Activated CD8-positive, alpha-beta memory T cell treated with anti-CD3 and anti-CD28 coated beads for 36 hours (primary cell): ENCODE results near the gene TENM3. TPM values are rescaled to one million over a fixed set of nuclear protein-coding genes. Genes with fewer than 3 reads are reported as not detected.
"Not testable (repeated sequence)": the region's sequence is repeated elsewhere in the genome, so short reads cannot be mapped to it uniquely, and the experiment has no call there.

Experiments
- CTCF ChIA-PET: fragments of 350-600 bp; sonication (Branson Sonifier 250); formaldehyde crosslinking; loops from one replicate; lab custom pipeline; 2021; ENCODE audit warnings: antibody characterized with exemption; lab: Charles Lee
- POLR2A ChIA-PET: fragments of 350-600 bp; sonication (Branson Sonifier 250); formaldehyde crosslinking; loops from one replicate; lab custom pipeline; 2021; ENCODE audit warnings: antibody characterized with exemption; lab: Charles Lee
- total RNA-seq, 2 experiments: library from RNA; stranded (reverse); gene quantifications; one replicate each; pipeline ENCODE4 v1.2.3, GENCODE V29; 2021

Gene TENM3
- total RNA-seq, 2 experiments from 2014 or later: not detected

DNA sequence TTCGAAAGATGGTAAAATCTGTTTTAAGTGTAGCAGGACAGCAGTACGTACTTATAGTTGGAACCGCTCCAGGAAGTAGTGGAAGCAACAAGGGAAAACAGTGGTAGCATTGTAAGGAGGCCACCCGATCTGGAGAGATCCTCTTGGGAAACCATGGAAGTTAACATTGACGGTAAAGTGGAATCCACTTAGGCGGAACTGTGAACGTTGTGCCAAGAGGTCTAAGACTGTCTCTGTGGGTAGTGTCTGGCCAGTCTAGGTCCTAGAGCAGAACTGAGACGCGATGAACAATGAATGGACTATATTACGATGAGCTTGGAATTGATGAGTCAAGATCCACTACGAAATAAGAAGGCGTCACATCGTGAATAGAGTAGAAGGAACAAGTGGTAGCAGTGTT lies 124.0 kb downstream of the TENM3 start:
- CTCF ChIA-PET: no interaction called here
- POLR2A ChIA-PET: no interaction called here

DNA sequence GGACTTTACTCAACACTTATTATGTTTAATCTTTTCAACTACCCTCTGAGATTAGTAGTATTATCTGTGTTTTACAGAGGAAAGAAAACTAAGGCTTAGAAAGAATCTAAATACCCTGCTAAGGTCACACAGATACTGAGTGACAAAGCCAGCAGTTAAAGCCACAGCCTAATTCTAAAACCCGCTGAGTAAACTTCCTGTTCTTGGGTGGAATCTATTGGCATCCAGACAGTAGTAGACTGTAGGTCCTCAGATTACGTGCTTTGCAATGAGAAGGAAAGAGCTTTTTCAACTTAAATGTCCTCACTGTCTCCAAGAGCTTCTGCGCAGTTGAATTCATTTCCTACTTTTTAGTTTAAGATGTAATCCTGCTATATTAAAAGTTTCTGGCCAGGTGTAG lies 126.0 kb downstream of the TENM3 start:
- CTCF ChIA-PET: interaction anchor here (0.5 kb wide), 1 partner anchor 21 kb away, joined by 4 read pairs; no protein-coding TSS in a partner anchor
- POLR2A ChIA-PET: no interaction called here

DNA sequence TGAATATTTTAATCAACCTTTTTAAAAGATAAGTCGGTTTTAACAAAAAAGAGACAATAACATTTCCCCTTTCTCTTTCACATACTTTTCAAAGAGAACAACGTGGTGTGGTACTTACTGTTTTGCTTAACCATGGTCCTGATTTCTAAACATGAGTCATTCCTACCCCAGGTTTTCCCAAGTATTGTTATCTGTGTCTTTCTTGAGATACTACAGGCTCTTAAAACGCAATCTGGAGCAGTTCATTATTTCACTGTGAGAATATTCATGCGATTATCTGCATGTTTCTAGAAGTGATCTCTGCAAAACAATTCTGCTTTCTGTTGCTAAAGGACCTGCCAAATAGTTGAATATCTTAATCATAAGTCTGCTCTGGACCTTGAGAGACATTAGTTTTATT lies 127.3 kb downstream of the TENM3 start:
- CTCF ChIA-PET: no interaction called here
- POLR2A ChIA-PET: no interaction called here

DNA sequence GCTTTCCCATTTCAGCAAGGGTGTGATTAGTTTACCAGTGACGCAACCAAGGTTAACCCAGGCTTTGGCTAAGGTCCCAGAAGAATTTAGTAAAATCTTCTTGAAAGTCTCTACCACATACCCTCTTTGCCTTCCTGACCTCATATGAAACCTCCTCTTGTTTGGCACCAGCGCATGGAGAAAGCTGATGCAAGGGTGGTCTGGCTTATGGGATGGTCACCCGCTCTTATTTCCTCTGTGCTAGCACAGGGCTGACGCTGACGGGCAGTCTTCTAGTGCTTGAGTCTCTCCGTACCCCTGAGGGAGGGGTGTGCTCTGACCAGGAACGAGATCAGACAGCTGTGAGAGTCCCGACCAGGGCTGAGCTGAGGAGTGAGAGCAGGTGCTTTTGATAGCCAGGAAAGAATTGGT lies 137.6 kb downstream of the TENM3 start:
- POLR2A ChIA-PET: no interaction called here
- CTCF ChIA-PET: no interaction called here

DNA sequence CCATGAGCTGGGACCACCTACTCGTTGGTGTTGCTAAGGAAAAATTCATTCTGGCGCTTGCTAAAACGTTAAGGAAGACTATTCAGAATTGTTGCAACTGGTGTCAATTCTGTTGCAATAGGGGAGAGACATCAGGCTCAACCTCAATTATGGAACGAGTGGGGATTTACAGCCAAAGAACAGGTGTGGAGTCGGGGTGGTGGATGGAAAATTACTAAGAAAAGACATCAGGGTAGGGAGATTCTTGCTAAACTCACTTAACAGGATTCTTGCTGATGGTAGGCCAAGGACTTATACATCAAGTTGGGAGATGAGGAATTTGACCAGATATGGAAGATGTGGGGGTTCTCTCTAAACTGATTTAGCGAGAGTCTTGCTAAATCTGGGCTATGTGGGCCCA lies 139.7 kb downstream of the TENM3 start:
- ChIA-PET POLR2A (no interaction called here), CTCF (no interaction called here)

DNA sequence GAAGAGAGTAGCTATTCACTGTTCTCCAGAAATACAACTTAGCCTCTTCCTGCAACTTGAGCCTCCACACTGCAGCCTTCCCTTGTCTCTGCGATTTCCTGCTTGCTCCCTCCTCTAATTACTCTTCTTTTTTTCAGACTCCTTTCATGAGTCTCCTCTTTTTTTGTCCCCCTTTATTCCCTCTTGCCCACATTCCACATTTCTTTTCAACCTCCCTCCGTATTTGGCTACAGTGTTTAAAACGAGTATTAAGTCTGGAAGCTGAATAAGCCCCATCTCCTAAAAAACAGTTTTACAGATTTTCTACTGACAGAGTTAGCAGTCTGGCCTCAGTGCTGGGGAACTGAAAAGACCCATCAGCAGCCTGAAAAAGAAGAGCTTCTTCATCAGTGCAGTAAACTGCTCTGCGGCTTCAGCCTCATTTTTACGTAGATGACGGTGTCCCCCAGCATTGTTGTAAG lies 141.5 kb downstream of the TENM3 start:
- CTCF ChIA-PET: no interaction called here

DNA sequence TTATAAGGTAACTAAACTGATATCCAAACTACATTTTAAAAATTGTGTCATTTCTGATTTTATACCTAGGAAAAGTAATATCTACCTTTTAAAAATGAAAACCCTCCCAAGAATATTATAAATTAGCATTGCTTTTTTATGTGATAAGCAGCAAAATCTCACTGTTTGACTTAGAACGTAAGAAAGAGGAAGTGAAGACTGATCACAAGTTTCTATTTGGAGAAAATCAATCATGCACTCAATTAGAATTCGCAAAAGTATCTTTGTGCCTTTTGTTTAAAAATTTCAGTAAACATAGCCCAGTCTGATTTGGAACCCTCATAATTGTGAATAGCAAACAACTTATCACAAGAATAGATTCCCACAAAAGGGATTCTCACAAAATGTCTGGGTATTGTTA lies 142.7 kb downstream of the TENM3 start:
- ChIA-PET POLR2A (no interaction called here), CTCF (no interaction called here)

More for the DNA sequence above, 141.5 kb downstream of the TENM3 start:
- POLR2A ChIA-PET: no interaction called here

DNA sequence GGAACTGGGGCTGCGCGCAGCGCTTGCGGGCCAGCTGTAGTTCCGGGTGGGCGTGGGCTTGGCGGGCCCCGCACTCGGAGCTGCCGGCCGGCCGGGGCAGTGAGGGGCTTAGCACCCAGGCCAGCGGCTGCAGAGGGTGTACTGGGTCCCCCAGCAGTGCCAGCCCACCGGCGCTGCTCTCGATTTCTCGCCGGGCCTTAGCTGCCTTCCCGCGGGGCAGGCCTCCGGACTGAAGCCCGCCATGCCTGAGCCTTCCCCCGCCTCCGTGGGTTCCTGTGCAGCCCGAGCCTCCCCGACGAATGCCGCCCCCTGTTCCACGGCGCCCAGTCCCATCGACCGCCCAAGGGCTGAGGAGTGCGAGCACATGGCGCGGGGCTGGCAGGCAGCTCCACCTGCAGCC lies 143.4 kb downstream of the TENM3 start:
- CTCF ChIA-PET, POLR2A ChIA-PET: not testable (repeated sequence)

DNA sequence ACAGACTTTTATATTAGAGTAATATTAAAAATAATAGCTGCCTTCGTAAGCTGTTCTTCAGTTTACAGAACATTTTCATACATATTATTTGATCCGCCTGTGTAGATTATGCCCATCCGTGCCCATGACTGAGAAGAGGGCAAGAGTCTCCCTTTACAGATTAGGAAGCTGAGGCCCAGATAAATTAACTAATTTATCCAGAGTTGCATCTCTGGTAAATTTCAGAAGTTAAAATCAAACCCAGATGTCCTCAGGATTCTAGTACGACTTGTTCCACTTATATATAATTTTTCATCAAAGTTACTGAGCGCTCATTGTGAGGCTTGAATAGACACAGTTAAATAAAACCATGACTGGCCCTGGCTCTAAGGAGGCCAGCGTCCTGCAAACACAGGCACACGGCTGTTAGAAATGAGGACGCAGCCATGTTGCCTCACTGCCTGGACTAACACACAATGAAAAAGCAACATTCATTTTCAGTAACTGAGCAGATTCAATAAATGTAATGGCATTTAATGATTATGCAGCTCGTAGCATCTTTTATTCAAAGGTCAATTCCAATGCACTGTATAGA lies 148.0 kb downstream of the TENM3 start:
- CTCF ChIA-PET: no interaction called here

DNA sequence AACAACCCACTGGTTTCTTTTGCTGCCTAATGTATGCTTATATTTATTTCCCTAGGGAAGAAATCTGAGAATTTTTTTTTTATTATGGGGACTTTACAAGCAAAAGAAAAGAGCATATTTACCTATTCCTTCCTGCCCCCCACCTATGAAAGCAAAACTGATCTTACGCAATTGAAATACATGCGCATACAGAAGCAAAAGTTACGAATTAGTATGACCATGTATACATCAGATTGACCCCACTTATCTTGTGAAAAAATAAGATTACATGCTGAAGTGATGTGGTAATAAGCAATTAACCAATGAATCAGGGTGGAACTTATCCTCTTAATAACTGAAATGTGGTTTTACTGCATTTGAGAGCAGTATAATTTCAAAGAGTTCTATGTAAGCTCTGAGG lies 151.0 kb downstream of the TENM3 start:
- ChIA-PET CTCF (no interaction called here), POLR2A (no interaction called here)

More for the DNA sequence above, 148.0 kb downstream of the TENM3 start:
- POLR2A ChIA-PET: no interaction called here

DNA sequence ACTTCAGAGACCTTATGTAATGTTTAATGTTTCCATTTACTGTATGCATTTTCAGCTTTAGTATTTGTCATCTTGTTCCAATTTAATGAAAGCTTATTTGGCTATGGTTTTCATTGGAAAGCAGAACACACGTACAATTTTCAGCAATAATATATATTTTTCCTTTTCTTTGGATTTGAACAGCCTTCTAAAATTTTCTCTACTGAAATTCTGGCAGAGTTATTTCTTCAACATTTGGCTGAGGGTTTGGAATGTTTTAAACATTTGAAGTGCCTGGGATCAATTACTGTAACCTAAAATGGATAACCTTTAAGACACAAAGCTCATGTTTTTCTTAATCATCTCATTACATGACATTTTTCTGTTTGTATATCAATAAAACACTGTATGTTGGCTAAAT lies 156.9 kb downstream of the TENM3 start:
- CTCF ChIA-PET: no interaction called here

DNA sequence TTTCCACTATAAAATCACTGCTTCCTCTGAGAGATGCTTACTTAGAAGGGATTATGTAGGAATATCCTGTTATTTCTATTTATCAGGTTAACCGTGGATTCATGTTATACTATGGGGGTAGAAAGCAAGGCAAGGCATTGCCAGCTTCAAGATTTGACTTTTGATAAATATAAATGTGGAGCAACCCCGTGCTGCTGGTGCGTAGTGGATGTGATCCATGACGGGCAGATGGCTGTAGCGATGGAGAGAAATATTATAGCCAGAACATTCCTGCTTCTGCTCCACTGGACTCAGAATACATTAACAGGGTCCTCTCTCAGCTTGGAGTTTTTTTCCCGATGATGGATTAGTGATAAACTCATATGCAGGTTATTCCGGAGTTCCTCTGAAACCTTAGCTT lies 157.6 kb downstream of the TENM3 start:
- ChIA-PET CTCF (no interaction called here), POLR2A (no interaction called here)

More for the DNA sequence above, 156.9 kb downstream of the TENM3 start:
- POLR2A ChIA-PET: no interaction called here

DNA sequence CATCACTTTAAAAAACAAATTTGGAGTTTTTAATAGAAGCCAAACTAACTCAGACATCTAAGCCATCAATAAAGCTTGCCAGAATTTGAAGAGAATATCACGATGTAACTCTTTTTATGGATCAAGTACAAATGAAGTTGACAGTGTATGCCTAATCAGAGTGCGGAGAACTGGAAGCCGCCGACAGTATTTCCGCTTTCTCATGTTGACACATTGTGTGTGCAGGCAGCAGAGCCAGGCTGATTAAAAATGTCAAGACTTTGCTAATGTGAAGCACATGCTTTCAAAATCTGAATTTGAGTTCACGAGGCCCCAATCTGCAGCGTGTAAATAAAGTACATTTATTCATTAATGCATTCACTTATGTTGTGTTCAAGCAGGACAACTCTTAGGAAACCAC lies 161.2 kb downstream of the TENM3 start:
- ChIA-PET POLR2A (no interaction called here), CTCF (no interaction called here)

DNA sequence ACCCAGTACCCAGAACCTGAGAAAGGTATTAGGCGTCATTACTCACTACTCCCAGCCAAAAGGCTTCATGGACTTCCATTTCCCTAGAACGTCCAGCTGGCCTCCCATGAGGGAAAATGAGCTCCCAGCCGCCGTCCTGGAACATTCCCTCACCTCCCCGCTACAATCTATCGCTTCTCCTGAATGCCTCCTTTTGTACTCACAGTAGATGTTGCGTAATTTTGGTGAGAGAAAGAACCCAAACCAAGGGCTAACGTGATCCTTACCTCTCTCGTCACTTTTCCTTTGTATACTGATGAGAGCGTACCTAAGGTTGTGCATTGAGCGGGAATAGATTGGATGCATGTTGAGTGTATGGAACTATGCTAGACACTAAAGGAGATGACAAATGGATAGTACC lies 161.9 kb downstream of the TENM3 start:
- CTCF ChIA-PET: no interaction called here
- POLR2A ChIA-PET: no interaction called here

DNA sequence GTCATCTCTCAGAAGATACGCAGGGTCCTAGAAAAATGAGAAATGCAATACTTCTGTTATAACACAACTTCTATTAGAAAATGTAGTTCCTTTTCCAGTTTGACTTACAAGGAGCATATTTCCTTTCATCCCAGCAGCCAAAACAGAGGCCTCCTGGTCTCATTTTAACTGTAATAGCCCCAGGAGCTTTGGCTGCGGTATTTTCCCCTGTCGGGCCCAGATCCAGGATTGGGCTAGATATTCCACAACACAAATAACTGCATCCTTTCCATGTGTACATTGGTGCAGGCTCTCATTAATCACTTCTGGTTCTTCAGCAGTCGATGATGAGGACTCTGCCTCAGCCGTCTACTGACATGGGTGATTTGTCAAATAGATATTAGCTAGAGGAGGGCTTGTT lies 166.1 kb downstream of the TENM3 start:
- CTCF ChIA-PET: no interaction called here
- POLR2A ChIA-PET: no interaction called here

DNA sequence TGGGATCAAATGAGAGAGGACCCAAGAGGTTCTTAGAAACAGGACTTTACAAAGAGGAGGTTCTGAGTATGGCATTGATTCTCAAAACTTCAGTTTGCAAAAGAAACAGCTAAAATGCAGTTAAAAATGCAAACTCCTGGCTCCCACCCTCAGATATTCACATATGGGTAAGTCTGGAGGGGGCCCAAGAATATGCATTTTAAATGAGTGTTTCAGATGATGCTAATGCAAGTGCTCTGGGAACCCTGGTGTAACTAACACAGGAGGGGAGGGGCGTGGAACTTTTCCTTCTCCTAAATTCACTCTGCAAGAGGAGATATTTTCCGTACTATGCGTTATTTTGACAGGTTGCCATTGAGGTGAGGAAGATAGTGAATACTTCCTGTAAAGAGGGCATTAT lies 168.2 kb downstream of the TENM3 start:
- ChIA-PET POLR2A (no interaction called here), CTCF (no interaction called here)

DNA sequence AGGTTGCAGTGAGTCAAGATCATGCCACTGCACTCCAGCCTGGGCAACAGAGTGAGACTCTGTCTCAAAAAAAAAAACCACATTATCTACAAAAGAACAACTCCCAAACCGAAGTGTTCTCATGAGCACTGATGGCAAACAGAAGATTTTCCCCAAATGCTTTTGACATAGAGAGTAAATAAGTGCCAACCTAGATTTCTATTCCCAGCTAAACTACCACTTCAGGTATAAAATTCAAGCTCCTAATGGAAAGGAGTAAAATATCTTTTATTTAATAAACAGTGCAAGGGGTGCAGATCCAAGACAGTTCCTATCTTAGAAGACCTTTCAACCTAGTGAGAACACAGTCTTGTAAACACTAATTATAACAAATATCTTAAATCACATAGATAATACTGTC lies 170.3 kb downstream of the TENM3 start:
- CTCF ChIA-PET: no interaction called here
- POLR2A ChIA-PET: no interaction called here

DNA sequence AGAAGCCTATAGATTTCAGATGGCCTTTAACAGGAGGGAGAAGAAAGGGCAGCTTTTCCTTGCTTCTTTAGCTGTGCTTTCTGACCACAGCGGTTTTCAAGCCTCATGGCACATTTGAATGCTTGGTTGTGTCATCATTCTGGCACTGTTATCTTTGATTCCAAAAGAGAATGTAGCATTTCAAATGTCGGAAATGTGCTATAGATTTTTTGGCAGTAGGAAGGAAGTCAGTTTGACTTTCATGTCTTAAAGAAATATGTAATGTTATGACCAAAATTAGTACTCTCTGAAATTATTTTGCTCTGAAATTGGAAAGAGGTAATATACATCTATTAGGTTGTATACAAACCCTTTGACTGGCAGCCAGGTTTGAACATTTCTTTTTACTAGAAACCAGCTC lies 171.9 kb downstream of the TENM3 start:
- ChIA-PET CTCF (no interaction called here), POLR2A (no interaction called here)

DNA sequence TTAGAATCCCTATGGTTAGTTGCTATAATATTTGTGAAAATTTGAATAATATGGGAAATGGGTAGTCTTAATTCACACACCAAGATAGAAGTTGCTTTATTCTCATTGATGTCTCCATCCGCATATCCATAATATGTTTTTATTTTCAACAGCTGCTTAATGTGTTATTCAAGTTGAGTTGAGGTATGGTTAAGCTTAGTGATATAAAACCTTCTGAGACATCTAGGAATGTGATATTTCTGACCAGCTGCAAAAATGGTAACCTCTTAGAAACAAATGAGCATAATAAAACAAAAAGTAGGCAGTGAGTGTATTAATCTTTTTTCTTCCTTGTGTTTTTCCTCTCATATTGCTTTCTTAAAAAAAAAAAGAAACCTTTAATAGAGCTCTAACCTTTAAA lies 172.9 kb downstream of the TENM3 start:
- ChIA-PET POLR2A (no interaction called here), CTCF (no interaction called here)

DNA sequence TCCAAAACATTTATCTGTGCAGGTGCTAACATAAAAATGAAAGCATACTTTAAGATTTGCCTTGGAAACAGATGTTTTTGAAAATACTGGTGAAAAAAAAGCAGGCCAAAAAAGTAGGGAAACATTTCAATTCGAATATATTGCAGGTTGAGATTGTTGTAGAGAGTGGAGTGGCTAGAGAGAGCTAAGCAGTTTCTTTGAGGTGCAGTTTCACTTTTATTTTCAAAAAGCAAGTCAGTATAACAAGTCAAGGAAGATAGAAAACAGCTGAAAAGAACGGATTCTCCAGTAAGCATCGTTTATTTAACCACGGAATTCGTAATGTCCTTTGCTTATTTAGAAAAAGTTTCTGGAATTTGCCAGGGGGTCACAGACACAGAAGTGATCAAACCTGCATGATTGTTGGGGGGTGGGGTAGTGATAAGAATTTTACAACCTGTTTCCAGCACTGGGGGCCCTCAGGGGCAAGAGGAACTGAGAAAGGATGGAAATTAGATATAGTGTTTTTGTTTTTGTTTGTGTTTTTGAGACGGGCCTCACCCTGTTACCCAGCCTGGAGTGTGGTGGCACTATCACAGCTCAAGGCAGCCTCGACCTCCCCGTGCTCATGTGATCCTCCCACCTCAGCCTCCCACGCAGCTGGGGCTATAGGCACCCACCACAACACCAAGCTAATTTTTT lies 175.0 kb downstream of the TENM3 start:
- CTCF ChIA-PET: no interaction called here
- POLR2A ChIA-PET: no interaction called here

DNA sequence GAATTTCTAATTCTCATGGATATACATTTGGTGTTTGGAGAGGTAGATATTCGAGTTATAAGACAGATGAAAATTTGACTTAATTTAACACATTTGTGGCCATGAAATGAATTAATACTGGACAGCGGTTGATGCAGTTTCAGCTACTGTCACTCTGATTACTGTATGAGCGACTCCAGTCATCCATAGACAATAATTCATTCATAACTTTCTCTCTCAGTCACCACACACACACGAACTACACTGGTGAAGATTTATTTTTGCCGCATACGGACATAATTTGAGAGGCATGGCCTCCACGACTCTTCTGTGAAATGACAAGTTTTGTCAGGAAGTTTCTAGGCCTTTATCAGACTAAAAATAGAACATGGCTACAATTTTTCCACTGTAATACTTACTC lies 177.0 kb downstream of the TENM3 start:
- ChIA-PET CTCF (no interaction called here), POLR2A (no interaction called here)

DNA sequence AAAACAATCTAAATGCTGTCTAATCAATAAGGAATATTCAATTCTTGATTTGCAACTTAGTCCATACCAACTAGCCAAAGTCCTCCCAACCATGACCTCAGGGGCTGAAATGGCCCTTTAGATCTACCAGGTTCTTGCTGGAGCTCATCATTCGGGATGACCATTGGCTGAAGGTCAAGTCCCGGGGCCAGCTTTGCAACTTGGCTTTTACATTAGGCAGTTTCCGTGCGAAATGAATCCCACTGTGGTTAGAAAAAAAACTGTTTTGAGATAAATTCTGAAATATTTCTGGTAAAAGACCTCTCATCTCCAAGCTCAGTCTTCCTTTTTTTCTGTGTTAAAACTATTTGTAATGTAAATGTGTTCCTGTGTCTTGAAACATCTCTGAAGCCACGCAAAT lies 178.6 kb downstream of the TENM3 start:
- ChIA-PET POLR2A (no interaction called here), CTCF (no interaction called here)
